ENCODE data around the gene DNASE1L3. TPM values are rescaled to one million over a fixed set of nuclear protein-coding genes. Genes with fewer than 3 reads are reported as not detected.
A peak's percentile ranks its signal among the peaks of the same experiment; 100 is the strongest.

The DNASE1L3 gene
- polyA plus RNA-seq, 2 of the 4 experiments (the other 2 are of a cell fraction): 0.19 TPM; not detected in 1

DNA sequence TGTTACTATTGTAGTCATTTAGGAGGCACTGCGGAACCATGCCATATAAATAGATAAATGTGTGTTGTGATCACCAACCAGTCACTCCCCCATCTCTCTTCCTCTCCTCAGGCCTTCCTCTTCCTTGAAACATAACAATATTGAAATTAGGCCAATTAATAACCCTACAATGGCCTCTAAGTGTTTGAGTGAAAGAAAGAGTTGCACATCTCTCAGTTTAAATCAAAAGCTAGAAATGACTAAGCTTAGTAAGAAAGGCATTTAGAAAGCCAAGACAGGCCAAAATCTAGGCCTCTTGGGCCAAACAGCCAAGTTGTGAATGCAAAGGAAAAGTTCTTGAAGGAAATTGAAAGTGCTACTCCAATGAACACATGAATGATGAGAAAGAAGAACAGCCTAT is 8.1 kb upstream of the DNASE1L3 start:
- CTCF ChIA-PET: interaction anchor here (0.6 to 7.2 kb wide), 7 partner anchors 18 to 88 kb away, joined by 3 to 53 read pairs (median 19); partner anchors contain the start of genes ABHD6, HTD2 and RPP14
- ATAC-seq: no peak
- H3K4me2 ChIP-seq: no peak overlapping the region
- TF ChIP-seq ZC3H11A (IDR thresholded peaks at IDR 0.05) (no peak), SREBF2 (IDR thresholded peaks at IDR 0.05) (no peak), NR3C1 (IDR thresholded peaks at IDR 0.05) (no peak), MYC (IDR thresholded peaks at IDR 0.05; ENCODE audit: borderline replicate concordance, low read length) (no peak), ZSCAN20 (CRISPR knock-in tag; IDR thresholded peaks at IDR 0.05) (no peak), HOXB13 (CRISPR knock-in tag; IDR thresholded peaks at IDR 0.05; ENCODE audit: low read depth) (no peak), CBX8 (IDR thresholded peaks at IDR 0.05) (no peak), GATA3 (IDR thresholded peaks at IDR 0.05; ENCODE audit: borderline replicate concordance) (no peak), RCOR1 (IDR thresholded peaks at IDR 0.05; ENCODE audit: low read depth, low read length) (no peak), JUNB (IDR thresholded peaks at IDR 0.05) (no peak)
- TF ChIP-seq, protein P1, sequence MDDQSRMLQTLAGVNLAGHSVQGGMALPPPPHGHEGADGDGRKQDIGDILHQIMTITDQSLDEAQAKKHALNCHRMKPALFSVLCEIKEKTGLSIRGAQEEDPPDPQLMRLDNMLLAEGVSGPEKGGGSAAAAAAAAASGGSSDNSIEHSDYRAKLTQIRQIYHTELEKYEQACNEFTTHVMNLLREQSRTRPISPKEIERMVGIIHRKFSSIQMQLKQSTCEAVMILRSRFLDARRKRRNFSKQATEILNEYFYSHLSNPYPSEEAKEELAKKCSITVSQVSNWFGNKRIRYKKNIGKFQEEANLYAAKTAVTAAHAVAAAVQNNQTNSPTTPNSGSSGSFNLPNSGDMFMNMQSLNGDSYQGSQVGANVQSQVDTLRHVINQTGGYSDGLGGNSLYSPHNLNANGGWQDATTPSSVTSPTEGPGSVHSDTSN (IDR thresholded peaks at IDR 0.05): no peak
- WGBS (ENCODE audit: missing lambda C conversion rate): 100% methylated on average over 1 of the region's 1 CpG
- peaks cover 26% of the 10 kb centered on the region for H3K4me1 ChIP-seq
- H3K27ac ChIP-seq: no peak overlapping the region
- H3K9me3 ChIP-seq: no peaks in the 10 kb centered on the region
- FAIRE-seq: no peak
- H3K4me3 ChIP-seq: no peak overlapping the region
- DNase-seq (ENCODE audit: low read depth in 1 of 2, low spot score in 1 of 2): no peak
- POLR2A ChIA-PET: no interaction called here

DNA sequence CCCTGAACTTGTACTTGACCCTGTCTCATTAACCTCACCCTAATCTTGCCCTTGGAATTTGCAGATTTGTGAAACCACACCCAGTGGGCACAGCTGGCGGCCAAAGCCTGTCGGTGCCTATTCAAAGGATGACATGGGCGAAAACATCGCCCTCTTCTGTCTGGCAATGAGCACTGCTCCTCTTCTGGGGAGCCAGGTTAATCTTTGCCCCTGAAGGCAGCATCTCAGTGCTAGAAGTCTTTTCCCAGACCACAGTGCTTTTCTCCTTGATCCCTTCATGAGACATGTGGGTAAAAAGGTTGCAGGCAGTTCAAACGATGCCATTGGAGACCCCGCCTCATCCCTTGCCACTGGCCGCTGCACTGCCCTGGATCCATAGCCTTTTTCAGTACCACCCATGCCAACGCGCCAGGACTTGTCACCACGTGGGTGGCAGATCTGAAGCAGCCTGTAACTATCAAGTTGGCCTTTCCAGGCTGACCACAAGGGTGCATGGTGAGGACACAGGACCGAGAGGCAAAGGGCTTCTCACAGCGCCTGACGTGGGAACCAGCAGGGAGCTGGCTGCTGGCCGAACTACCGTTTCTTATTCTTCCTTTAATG is 6.5 kb upstream of the DNASE1L3 start:
- Histone ChIP-seq H3K27ac (peak overlapping the region; percentile 70 to 86), H3K4me1 (peaks cover 24% of the 10 kb centered on the region), H3K4me3 (no peak overlapping the region), H3K9me3 (no peaks in the 10 kb centered on the region), H3K4me2 (peak overlapping the region; percentile 87)
- whole genome bisulfite sequencing (ENCODE audit: missing lambda C conversion rate): 3% methylated on average over 15 of the region's 15 CpGs
- DNase-seq (ENCODE audit: low read depth in 1 of 2, low spot score in 1 of 2) (peak; percentile 76 to 92), FAIRE-seq (no peak), ATAC-seq (peak; percentile 98 to 99)
- ChIA-PET POLR2A (interaction anchor here (0.6 to 2.0 kb wide), 3 partner anchors 21 to 525 kb away, joined by 5 to 10 read pairs (median 8); partner anchors contain the start of gene ABHD6), CTCF (interaction anchor here (0.6 to 7.2 kb wide), 30 partner anchors 9 to 1118 kb away, joined by 3 to 53 read pairs (median 5); partner anchors contain the start of genes ABHD6, HTD2 and RPP14)
- TF ChIP-seq HOXA7 (CRISPR knock-in tag; IDR thresholded peaks at IDR 0.05) (no peak), GATA3 (IDR thresholded peaks at IDR 0.05; ENCODE audit: borderline replicate concordance) (no peak), CBX8 (IDR thresholded peaks at IDR 0.05) (no peak), NFE2L2 (conservative IDR thresholded peaks at IDR 0.05; ENCODE audit: low read length) (no peak), FOSB (CRISPR knock-in tag; IDR thresholded peaks at IDR 0.05) (no peak), KDM1A (IDR thresholded peaks at IDR 0.05; ENCODE audit: low read depth) (no peak), SMC3 (IDR thresholded peaks at IDR 0.05) (peak; percentile 50), NR3C1 (IDR thresholded peaks at IDR 0.05) (no peak), BHLHE40 (IDR thresholded peaks at IDR 0.05; ENCODE audit: low read depth, low read length) (no peak), ZC3H11A (IDR thresholded peaks at IDR 0.05) (no peak), CBX2 (IDR thresholded peaks at IDR 0.05; ENCODE audit: borderline replicate concordance, low read depth) (no peak), ZNF302 (CRISPR knock-in tag; IDR thresholded peaks at IDR 0.05) (no peak), JUNB (IDR thresholded peaks at IDR 0.05) (no peak), CHD2 (IDR thresholded peaks at IDR 0.05; ENCODE audit: low read length, partially characterized antibody) (no peak), RNF2 (IDR thresholded peaks at IDR 0.05; ENCODE audit: borderline replicate concordance, low read depth) (no peak), RAD21 (conservative IDR thresholded peaks at IDR 0.05 in 1 of 2, IDR thresholded peaks at IDR 0.05 in 1 of 2) (peak; percentile 54), MAFK (IDR thresholded peaks at IDR 0.05; ENCODE audit: partially characterized antibody) (no peak), ZSCAN20 (CRISPR knock-in tag; IDR thresholded peaks at IDR 0.05) (no peak), ESRRA (IDR thresholded peaks at IDR 0.05; ENCODE audit: borderline replicate concordance, low read length) (no peak), MYC (IDR thresholded peaks at IDR 0.05; ENCODE audit: borderline replicate concordance, low read length) (no peak)
- TF ChIP-seq, protein P2, sequence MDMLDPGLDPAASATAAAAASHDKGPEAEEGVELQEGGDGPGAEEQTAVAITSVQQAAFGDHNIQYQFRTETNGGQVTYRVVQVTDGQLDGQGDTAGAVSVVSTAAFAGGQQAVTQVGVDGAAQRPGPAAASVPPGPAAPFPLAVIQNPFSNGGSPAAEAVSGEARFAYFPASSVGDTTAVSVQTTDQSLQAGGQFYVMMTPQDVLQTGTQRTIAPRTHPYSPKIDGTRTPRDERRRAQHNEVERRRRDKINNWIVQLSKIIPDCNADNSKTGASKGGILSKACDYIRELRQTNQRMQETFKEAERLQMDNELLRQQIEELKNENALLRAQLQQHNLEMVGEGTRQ (IDR thresholded peaks at IDR 0.05): peak; percentile 59
- TF ChIP-seq, protein P3, sequence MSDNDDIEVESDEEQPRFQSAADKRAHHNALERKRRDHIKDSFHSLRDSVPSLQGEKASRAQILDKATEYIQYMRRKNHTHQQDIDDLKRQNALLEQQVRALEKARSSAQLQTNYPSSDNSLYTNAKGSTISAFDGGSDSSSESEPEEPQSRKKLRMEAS (IDR thresholded peaks at IDR 0.05): peak; percentile 90
- TF ChIP-seq, protein P4, sequence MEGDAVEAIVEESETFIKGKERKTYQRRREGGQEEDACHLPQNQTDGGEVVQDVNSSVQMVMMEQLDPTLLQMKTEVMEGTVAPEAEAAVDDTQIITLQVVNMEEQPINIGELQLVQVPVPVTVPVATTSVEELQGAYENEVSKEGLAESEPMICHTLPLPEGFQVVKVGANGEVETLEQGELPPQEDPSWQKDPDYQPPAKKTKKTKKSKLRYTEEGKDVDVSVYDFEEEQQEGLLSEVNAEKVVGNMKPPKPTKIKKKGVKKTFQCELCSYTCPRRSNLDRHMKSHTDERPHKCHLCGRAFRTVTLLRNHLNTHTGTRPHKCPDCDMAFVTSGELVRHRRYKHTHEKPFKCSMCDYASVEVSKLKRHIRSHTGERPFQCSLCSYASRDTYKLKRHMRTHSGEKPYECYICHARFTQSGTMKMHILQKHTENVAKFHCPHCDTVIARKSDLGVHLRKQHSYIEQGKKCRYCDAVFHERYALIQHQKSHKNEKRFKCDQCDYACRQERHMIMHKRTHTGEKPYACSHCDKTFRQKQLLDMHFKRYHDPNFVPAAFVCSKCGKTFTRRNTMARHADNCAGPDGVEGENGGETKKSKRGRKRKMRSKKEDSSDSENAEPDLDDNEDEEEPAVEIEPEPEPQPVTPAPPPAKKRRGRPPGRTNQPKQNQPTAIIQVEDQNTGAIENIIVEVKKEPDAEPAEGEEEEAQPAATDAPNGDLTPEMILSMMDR (IDR thresholded peaks at IDR 0.05): peak; percentile 78
- TF ChIP-seq, protein P5, sequence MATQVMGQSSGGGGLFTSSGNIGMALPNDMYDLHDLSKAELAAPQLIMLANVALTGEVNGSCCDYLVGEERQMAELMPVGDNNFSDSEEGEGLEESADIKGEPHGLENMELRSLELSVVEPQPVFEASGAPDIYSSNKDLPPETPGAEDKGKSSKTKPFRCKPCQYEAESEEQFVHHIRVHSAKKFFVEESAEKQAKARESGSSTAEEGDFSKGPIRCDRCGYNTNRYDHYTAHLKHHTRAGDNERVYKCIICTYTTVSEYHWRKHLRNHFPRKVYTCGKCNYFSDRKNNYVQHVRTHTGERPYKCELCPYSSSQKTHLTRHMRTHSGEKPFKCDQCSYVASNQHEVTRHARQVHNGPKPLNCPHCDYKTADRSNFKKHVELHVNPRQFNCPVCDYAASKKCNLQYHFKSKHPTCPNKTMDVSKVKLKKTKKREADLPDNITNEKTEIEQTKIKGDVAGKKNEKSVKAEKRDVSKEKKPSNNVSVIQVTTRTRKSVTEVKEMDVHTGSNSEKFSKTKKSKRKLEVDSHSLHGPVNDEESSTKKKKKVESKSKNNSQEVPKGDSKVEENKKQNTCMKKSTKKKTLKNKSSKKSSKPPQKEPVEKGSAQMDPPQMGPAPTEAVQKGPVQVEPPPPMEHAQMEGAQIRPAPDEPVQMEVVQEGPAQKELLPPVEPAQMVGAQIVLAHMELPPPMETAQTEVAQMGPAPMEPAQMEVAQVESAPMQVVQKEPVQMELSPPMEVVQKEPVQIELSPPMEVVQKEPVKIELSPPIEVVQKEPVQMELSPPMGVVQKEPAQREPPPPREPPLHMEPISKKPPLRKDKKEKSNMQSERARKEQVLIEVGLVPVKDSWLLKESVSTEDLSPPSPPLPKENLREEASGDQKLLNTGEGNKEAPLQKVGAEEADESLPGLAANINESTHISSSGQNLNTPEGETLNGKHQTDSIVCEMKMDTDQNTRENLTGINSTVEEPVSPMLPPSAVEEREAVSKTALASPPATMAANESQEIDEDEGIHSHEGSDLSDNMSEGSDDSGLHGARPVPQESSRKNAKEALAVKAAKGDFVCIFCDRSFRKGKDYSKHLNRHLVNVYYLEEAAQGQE (IDR thresholded peaks at IDR 0.05): no peak
- TF ChIP-seq, protein P1 (IDR thresholded peaks at IDR 0.05): no peak

Data from A549 (cell line).